NCI-H748 (cell line): ENCODE data around the gene ZC3HAV1L.
"Not testable (repeated sequence)": the region's sequence is repeated elsewhere in the genome, so short reads cannot be mapped to it uniquely, and the experiment has no call there.

Experiments
- DNase-seq: peaks from one replicate; lab custom pipeline; 2025; ENCODE audit not compliant: unreplicated experiment; lab: John Stamatoyannopoulos, UW

Gene ZC3HAV1L

DNA sequence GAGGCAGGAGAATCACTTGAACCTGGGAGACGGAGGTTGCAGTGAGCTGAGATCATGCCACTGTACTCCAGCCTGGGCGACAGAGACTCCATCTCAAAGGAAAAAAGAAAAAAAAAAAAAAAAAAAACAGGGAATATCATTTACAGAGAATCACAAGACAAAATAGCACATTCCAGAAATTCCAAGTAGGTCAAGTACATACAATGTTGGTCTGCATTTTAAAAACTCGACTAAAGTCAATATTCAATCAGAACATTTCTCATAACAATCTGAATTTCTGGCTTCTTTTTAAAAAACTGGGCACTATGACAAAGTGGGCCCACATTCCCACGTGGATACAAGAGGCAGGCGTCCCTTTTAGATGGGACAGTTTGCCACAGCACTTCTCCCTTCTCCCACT is 12.8 kb downstream of the ZC3HAV1L start:
- DNase-seq: no peak

- DNase-seq: no peak
Observed at GRCh38 chr7:139022286-139022685, 13.6 kb downstream of the ZC3HAV1L start.

GRCh38 chr7:139018910-139019309 is 16.9 kb downstream of the ZC3HAV1L start:
- no peak for DNase-seq

DNA sequence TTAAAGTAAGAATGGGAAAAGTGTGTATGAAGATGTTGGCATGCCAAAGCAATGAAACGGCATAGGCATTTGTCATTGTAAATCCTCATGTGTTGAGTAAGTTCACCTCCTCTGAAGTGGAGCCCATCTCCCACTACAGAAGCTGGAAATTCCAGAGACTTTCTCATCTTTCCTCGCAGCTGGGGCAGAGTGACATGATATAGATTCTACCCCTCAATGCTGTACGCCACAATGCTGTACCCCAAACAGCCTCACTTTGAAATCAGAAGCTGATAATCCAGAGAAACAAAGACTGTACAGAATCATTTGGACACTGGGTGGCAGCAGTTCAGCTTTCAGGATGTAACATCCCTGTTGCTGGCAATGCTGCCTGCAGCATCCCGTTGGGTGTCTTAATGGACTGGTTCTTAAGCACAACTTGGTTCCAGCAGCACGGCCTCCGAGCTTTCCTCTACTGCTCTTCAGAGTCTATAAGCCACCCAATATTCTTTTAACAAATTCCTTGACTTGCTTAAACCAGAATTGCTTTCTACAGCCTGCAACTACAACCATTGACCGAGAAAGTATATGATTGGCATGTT is 18.8 kb downstream of the ZC3HAV1L start:
- DNase-seq: peak; percentile 84

GRCh38 chr7:139011373-139011772 is 24.5 kb downstream of the ZC3HAV1L start:
- no peak for DNase-seq

- DNase-seq: no peak
Observed at GRCh38 chr7:139004321-139005090, 31.3 kb downstream of the ZC3HAV1L start.

DNA sequence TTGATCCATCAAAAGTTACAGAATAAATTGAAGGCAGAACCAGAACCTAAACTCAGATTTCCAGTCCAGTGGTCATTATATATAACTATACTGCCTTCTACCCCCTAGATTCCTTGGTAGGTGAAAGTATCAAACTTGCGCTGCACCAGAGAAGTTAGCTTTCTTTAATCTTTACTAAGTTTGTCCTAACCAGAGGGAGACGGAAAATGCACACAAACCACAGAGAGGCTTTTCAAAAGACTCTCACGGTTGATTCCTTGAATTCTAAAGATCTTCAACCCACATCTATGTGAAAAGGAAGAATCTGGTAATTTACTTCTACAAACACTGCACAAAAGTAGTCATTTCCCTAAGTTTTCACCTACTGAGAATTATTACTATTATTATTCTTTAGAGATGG is 36.4 kb downstream of the ZC3HAV1L start:
- no peak for DNase-seq

DNA sequence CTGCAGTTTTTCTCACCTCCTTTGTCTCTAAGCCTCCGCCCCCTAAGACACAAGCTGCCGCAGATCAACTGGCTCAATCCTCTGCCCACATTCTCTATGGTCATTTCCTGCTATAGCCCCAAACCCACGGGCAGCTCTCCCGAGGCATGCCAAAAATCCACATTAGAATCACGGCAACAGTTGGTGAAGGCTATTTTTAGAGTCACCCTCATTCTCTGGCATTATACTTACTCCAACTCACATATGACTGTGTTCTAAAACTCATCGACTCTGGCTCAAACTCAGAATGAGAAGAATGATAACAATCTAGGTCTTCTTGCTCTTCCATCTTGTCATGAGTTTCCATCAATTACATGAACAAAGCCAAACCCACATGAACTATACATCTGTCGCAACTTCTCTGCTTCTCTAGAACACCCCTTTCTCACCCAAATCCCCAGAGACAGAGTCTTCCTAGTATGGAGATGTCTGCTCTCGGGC is 43.8 kb downstream of the ZC3HAV1L start:
- no peak for DNase-seq

- DNase-seq: no peak
Observed at GRCh38 chr7:138987686-138988085, 48.2 kb downstream of the ZC3HAV1L start.

DNA sequence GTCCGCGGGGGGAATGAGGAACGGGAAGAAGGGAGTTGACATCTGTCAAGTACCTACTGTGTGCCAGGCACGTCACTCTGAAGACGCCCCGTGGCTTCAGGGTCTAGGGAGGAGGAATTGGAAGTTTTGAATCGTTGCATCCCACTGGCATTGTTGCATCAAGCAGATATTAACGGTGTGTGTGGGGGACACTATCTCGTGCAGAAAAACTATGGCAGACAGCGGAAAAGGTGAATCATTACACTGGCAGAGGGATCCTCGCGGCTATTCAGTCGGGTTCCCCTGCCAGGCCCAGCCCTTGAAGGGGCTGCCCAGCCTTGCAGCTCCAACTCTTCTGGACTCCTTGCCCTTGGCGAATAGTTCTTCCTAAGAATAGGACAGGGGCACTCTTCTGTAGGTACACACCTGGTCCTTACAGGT is 53.6 kb downstream of the ZC3HAV1L start:
- DNase-seq: no peak

DNA sequence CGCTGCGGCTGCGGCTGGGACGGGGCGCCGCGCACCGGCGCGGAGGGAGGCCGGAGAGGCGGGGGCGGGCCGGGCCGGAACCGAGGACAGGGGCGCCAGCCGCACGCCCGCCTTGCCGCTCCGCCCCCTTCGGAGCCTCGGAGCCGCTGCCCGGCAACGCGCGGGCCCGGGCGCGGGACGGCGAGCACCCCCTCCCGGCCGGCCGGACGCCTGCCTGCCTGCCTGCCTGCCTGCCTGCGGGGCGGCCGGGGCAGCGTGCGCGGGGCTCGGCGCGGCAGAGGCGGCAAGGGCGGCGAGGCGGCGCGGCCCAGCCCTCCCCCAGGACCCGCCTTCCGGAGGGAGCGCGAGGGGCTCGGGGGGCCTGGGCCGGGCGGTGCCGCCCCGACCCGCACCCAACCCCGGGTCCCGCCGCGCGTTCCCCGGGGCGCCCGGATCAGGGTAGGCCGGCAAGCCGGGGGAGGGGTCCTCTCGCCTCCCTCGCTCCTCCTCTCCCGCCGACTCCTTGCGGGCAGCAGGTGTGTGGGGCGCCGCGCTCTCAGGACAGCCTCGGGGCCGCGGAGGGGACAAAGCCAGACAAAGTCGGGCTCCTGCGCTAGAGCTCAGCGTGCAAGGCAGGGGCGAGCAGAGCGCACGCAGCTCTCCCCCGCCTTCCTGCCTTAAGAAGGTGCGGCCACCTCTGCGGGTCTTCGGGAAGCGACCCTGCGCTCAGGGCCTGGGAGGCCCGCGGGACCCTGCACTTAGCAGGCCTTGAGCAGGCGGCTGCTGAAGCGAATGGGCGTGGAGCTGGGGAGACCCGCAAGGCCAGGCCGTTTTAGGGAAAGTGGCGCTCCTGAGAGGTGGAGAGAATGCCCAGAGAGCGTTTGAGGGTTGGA is 54.3 kb downstream of the ZC3HAV1L start, which contains the start of gene KIAA1549:
Gene KIAA1549 (minus strand): TSS at position 58 of the 872 bp plus-strand sequence. CDS start 120 bp downstream, outside the sequence.
- peak; percentile 81 for DNase-seq

DNA sequence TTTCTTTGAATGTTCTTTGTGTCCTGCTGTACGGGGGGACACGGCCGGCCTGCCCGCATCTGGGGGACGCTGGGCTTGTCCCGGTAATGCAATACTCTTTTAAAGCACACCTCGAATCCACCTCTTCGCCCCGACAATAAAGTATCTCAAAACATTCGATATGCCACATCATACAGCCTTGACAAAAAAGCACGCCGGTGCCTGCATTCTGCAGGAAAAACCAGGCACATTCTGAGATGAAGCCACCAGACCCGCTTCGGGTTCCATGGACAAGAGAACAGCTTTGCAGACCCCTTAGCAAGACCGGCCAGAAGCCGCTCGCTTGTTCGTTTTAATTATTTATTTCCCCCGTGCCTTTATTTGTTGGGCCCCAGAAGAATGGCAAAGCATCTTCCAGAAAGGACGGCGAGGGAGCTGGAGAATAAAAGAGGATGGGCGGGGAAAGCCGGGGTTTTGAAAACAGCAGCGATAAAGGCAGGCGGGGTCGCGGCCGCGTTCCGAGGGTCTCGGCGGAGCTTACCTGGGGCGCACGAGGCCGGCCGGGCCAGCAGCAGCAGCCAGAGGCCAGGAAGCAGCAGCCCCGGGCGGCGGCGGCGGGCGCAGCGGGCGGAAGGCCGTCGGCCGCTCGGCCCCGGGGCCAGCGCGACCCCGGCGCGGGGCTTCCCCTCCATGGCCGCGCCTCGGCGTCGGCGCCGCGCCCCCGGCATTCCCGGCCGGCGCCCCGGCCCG is 55.1 kb downstream of the ZC3HAV1L start:
- DNase-seq: no peak

GRCh38 chr7:138979988-138980562 is 55.8 kb downstream of the ZC3HAV1L start:
- DNase-seq: peak; percentile 40

DNA sequence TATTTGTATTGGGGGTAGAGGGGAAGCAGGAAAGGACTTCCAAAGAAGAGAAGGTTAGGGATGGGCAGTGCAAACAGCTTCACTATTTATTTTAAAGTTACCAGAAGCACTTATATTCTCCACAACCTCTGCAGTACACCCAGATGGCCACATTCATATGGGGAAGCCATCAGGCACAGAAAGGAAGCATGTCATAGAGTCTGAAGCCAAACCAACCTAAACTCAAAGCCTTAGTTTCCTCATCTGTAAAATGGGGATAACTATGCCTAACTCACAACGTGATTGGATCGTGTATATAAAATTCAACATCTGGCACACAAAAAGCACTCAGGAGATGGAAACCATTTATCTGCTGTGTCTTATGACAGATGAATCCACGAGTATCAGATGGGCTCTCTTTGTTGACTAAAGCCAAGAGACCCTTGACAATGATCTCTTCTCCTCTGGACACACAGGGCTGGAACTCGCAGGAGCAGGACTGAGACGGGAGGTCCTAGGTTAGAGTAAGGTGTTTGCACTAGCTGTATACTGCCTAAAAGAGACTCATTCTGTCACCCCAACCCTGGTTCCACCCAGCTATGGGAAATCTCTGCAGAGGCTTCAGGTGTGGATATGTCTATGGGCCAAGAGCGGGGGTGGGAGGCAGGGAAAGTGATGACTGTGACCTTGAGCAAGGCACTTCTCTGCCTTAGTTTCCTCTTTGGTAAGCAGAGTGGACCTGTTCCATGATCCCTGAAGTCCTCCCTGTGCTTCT is 56.4 kb downstream of the ZC3HAV1L start:
- peak; percentile 42 for DNase-seq

- DNase-seq: peak; percentile 9
Observed at GRCh38 chr7:138978541-138979184, 57.2 kb downstream of the ZC3HAV1L start.

GRCh38 chr7:138976161-138976560 is 59.7 kb downstream of the ZC3HAV1L start:
- not testable (repeated sequence) for DNase-seq
